Fibroblast of lung (primary cell): Measurements from ENCODE around the gene CRLF1. TPM values are rescaled to one million over a fixed set of nuclear protein-coding genes. Genes with fewer than 3 reads are reported as not detected.

Experiments
- DNase-seq, 2 donors: peaks; one replicate each; pipeline versions ENCODE4 v3.0.0 to v3.0.0-alpha.2; 2010; ENCODE audit warnings: low read depth in 2 of 2
- H2AFZ ChIP-seq: 2 replicates; pipeline ENCODE4 v1.5.1; 2012; ENCODE audit warnings: low read length, control low read depth, inconsistent platforms
- H3K27ac ChIP-seq: 2 replicates; pipeline ENCODE4 v1.5.1; 2011; ENCODE audit warnings: low read length, control low read depth; ENCODE audit not compliant: insufficient read depth
- H3K27me3 ChIP-seq: 2 replicates; pipeline ENCODE4 v1.5.1; 2011; ENCODE audit warnings: mild to moderate bottlenecking, low read length; ENCODE audit not compliant: control insufficient read depth, insufficient read depth
- H3K36me3 ChIP-seq: 2 replicates; pipeline ENCODE4 v1.5.1; 2011; ENCODE audit warnings: low read length; ENCODE audit not compliant: control insufficient read depth, insufficient read depth
- H3K4me1 ChIP-seq: 2 replicates; pipeline ENCODE4 v1.5.1; 2011; ENCODE audit warnings: low read length; ENCODE audit not compliant: control insufficient read depth, insufficient read depth; ENCODE audit errors: extremely low read depth
- H3K4me2 ChIP-seq: 2 replicates; pipeline ENCODE4 v1.5.1; 2011; ENCODE audit warnings: low read length, control low read depth; ENCODE audit not compliant: insufficient read depth; ENCODE audit errors: extremely low read depth
- H3K4me3 ChIP-seq, 4 experiments: fragments of 200-600 bp in 1 of 4; sonication (generic) in 1 of 4; replicated peaks in 1 of 4; 2 replicates each; pipeline ENCODE4 v1.5.1; 2011 to 2016; ENCODE audit warnings: low read length in 4 of 4, low read depth in 3 of 4, mild to moderate bottlenecking in 3 of 4, control low read depth in 2 of 4, inconsistent platforms in 1 of 4, mixed read lengths in 1 of 4; ENCODE audit not compliant: insufficient read depth in 1 of 4; ENCODE audit errors: control extremely low read depth in 1 of 4
- H3K79me2 ChIP-seq: 2 replicates; pipeline ENCODE4 v1.5.1; 2012; ENCODE audit warnings: mild to moderate bottlenecking, low read length, inconsistent platforms; ENCODE audit not compliant: control insufficient read depth, insufficient read depth
- H3K9ac ChIP-seq: 2 replicates; pipeline ENCODE4 v1.5.1; 2011; ENCODE audit warnings: mild to moderate bottlenecking, low read length, control low read depth; ENCODE audit not compliant: insufficient read depth
- H3K9me3 ChIP-seq: 2 replicates; pipeline ENCODE4 v1.5.1; 2012; ENCODE audit warnings: low read depth, low read length; ENCODE audit not compliant: control insufficient read depth, insufficient read depth
- H4K20me1 ChIP-seq: 2 replicates; pipeline ENCODE4 v1.5.1; 2011; ENCODE audit warnings: low read length; ENCODE audit not compliant: control insufficient read depth, insufficient read depth; ENCODE audit errors: extremely low read depth
- EZH2 ChIP-seq: IDR thresholded peaks from 2 replicates; pipeline ENCODE4 v1.5.1; 2012; ENCODE audit warnings: low read length, control low read depth, mild to moderate bottlenecking; ENCODE audit errors: missing control alignments
- polyA plus RNA-seq, 2 donors: library from polyadenylated mRNA; depleted of rRNA in 1 of 2; stranded (reverse) in 1 of 2; unstranded in 1 of 2; fragments of >200 nt; gene quantifications; 2 replicates each; pipeline ENCODE4 v1.2.1, GENCODE V29; 2011 to 2012; ENCODE audit warnings: missing spikeins in 1 of 2
- total RNA-seq: library from RNA; depleted of rRNA; stranded (reverse); fragments of >200 nt; gene quantifications from 2 replicates; pipeline ENCODE4 v1.2.1, GENCODE V29; 2014
- TF ChIP-seq, protein P1 (sequence below), 2 donors: IDR thresholded peaks in 1 of 2; conservative IDR thresholded peaks in 1 of 2; 1 replicate in 1 of 2; 2 replicates in 1 of 2; pipeline ENCODE4 v1.5.1; 2011 to 2012; ENCODE audit warnings: low read length in 2 of 2, control low read depth in 1 of 2, inconsistent platforms in 1 of 2, low read depth in 1 of 2, mild to moderate bottlenecking in 1 of 2

The CRLF1 gene
- total and polyA plus RNA-seq, 2 donors (not counting 1 experiment from before 2014, with no cell fraction given) = 2.2 to 2.5 TPM

DNA sequence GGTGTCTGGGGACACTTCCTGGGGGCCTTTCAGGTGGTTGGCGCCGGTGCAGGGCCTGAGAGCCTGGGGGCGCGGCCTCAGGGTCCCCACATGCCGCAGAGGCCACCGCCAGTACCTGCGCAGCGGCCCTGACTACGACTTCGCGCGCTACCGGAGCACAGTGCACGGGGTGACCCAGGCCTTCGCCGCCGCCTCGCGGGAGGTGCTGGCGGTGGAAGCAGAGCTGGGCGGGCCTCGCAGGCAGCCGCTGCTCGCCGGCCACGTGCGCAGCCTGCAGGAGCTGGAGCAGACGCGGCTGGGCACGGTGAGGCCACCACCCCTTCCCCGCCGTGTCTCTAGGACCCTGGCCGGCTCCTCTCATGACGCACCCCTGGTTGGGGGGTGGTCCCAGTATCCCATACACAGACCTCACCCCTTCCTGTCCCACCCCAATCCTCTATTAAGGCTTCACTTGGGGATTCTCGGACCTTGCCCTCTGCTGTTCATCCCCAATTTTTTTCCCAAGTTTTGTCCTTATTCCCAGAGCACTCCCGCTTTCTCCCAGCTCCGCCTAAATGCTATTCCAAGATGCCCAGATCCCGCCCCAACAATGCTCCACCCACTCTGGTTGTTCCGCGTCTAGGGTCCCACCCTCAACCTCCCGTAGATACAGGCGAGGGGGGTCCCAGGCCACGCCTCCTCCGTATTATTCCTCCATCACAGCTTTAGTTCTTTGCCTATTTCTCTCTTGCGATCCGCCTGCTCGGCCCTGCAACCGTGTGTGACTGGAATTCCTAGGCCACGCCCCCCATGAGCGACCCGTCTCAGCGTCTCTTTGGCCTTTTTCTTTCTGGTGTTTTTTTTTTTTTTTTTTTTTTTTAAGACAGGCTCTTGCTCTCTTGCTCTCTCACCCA is 17.0 kb downstream of the CRLF1 start:
- peaks cover 3% of the 10 kb centered on the region for H3K36me3 ChIP-seq
- H3K27me3 ChIP-seq = no peaks in the 10 kb centered on the region
- TF ChIP-seq, protein P1, sequence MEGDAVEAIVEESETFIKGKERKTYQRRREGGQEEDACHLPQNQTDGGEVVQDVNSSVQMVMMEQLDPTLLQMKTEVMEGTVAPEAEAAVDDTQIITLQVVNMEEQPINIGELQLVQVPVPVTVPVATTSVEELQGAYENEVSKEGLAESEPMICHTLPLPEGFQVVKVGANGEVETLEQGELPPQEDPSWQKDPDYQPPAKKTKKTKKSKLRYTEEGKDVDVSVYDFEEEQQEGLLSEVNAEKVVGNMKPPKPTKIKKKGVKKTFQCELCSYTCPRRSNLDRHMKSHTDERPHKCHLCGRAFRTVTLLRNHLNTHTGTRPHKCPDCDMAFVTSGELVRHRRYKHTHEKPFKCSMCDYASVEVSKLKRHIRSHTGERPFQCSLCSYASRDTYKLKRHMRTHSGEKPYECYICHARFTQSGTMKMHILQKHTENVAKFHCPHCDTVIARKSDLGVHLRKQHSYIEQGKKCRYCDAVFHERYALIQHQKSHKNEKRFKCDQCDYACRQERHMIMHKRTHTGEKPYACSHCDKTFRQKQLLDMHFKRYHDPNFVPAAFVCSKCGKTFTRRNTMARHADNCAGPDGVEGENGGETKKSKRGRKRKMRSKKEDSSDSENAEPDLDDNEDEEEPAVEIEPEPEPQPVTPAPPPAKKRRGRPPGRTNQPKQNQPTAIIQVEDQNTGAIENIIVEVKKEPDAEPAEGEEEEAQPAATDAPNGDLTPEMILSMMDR (conservative IDR thresholded peaks at IDR 0.05 in 1 of 2, IDR thresholded peaks at IDR 0.05 in 1 of 2; ENCODE audit: low read depth in 1 of 2, low read length in 2 of 2) = no peak
- peak overlapping the region; percentile 79 for H3K27ac ChIP-seq
- peaks cover 5% of the 10 kb centered on the region for H3K4me1 ChIP-seq
- peak overlapping the region; percentile 61 to 78 (median 74) for H3K4me3 ChIP-seq
- no peaks in the 10 kb centered on the region for H3K79me2 ChIP-seq
- H2AFZ ChIP-seq = peak overlapping the region; percentile 73
- H3K9ac ChIP-seq = peak overlapping the region; percentile 71
- peak; percentile 48 to 68 for DNase-seq
- H4K20me1 ChIP-seq = no peaks in the 10 kb centered on the region
- H3K4me2 ChIP-seq = peak overlapping the region; percentile 89
- H3K9me3 ChIP-seq = no peaks in the 10 kb centered on the region

DNA sequence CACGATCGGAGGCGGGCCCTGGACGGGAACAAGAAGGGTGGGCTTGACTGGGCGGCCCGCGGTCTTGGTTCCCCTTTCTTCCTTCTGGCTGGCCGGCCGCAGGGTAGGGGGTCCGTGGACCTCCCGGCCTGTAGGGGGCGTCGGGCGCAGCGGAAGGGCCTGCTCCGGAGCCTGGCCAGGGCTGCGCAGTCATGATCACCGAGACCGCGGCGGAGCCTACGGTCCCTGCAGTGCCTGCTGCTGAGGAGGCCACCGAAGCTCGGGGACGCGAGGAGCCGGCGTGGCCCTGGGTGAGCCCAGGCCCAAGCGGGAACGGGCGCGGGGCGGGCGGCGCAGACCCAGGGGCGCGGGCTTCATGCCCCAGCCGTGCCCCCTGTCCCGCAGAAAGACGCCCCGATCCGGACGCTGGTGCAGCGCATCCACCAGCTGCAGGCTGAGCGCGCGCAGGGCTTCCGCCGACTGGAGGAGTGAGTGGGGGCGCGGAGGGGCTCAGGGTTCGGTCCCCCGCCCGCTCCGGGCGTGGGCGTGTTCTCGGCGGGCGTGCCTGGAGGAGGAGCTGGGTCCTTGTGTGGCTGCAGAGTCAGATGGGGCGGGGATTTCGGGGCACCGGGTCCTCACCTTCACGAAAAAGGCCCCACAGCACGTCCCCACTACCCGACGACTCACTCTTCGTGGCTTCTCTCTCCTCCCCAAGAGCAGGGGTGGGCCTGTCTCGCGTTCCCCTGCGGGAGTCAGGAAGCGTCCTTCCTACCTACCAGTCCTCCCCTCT is 17.8 kb downstream of the CRLF1 start, which contains the start of gene REX1BD:
Gene REX1BD (plus strand): TSS at position 188 of the 769 bp plus-strand sequence. CDS start 4 bp downstream, at position 192.
- peak within 1 kb of the TSS; percentile 89 for H3K4me2 ChIP-seq
- DNase-seq = peak; percentile 71 to 75
- H2AFZ ChIP-seq = peak within 1 kb of the TSS; percentile 88
- H3K79me2 ChIP-seq = no peaks in the 10 kb centered on the region
- peak within 1 kb of the TSS; percentile 79 for H3K27ac ChIP-seq
- peak within 1 kb of the TSS; percentile 71 for H3K9ac ChIP-seq
- TF ChIP-seq, protein P1 (conservative IDR thresholded peaks at IDR 0.05 in 1 of 2, IDR thresholded peaks at IDR 0.05 in 1 of 2; ENCODE audit: low read depth in 1 of 2, low read length in 2 of 2) = peak; percentile 60 to 68
- TF ChIP-seq EZH2 = no peak
- no peaks in the 10 kb centered on the region for H3K27me3 ChIP-seq
- H3K4me3 ChIP-seq = peak within 1 kb of the TSS; percentile 61 to 78 (median 74)
- no peaks in the 10 kb centered on the region for H3K9me3 ChIP-seq
- H4K20me1 ChIP-seq = no peaks in the 10 kb centered on the region
- H3K36me3 ChIP-seq = peaks cover 3% of the 10 kb centered on the region
- H3K4me1 ChIP-seq = peaks cover 5% of the 10 kb centered on the region
